ENCODE results near the gene DLL4. TPM values are rescaled to one million over a fixed set of nuclear protein-coding genes. Genes with fewer than 3 reads are reported as not detected.

DLL4 gene
- total RNA-seq, 5 donors from 2014 or later (not counting 1 experiment from before 2014, with no cell fraction given): 0.12 to 0.25 (median 0.13) TPM; not detected in 2

GRCh38 chr15:40985541-40986330, 56.6 kb downstream of the DLL4 start:
- H3K27ac Mint-ChIP-seq: no peak overlapping the region
- CTCF ChIA-PET: interaction anchor here in 1 of 2 donors (0.6 to 0.7 kb wide), 2 partner anchors 375 to 846 kb away, joined by 3 to 4 read pairs; no protein-coding TSS in a partner anchor

GRCh38 chr15:40986820-40987219, 57.7 kb downstream of the DLL4 start:
- H3K27me3 ChIP-seq (replicated peaks in 1 of 2; ENCODE audit: control insufficient read depth in 2 of 2, extremely low read depth in 1 of 2, insufficient read depth in 2 of 2, low read length in 1 of 2): no peaks in the 10 kb centered on the region
- H3K4me1 ChIP-seq (ENCODE audit: control insufficient read depth in 1 of 2, extremely low read depth in 1 of 2, insufficient read depth in 2 of 2, low read length in 2 of 2): no peaks in the 10 kb centered on the region
- Mint-ChIP-seq H3K4me1 (no peaks in the 10 kb centered on the region), H3K36me3 (peaks cover 64% of the 10 kb centered on the region), H3K27me3 (no peaks in the 10 kb centered on the region), H3K4me3 (no peak overlapping the region), H3K9me3 (no peaks in the 10 kb centered on the region), H3K27ac (no peak overlapping the region)
- peaks cover 24 to 69% of the 10 kb centered on the region in 2 donors for H3K36me3 ChIP-seq (ENCODE audit: control insufficient read depth in 2 of 2, extremely low read depth in 1 of 2, insufficient read depth in 1 of 2, low read length in 1 of 2)
- H3K9me3 ChIP-seq: no peaks in the 10 kb centered on the region
- CTCF ChIA-PET: interaction anchor here in 1 of 2 donors (0.6 kb wide), 1 partner anchor 845 kb away, joined by 3 read pairs; no protein-coding TSS in a partner anchor
- POLR2A ChIA-PET: no interaction called here
- 100% methylated on average over 1 of the region's 7 CpGs for WGBS (ENCODE audit: insufficient coverage)
- no peak overlapping the region for H3K4me3 ChIP-seq (ENCODE audit: control insufficient read depth in 1 of 2, extremely low read depth in 1 of 2, low read length in 1 of 2)
- DNase-seq (no peak), ATAC-seq (replicated peaks in 1 of 4) (no peak)
- no peak overlapping the region for H3K27ac ChIP-seq (ENCODE audit: low read length)

More at GRCh38 chr15:40985541-40986330, 56.6 kb downstream of the DLL4 start:
- Histone ChIP-seq H3K27me3 (replicated peaks in 1 of 2; ENCODE audit: control insufficient read depth in 2 of 2, extremely low read depth in 1 of 2, insufficient read depth in 2 of 2, low read length in 1 of 2) (no peaks in the 10 kb centered on the region), H3K36me3 (ENCODE audit: control insufficient read depth in 2 of 2, extremely low read depth in 1 of 2, insufficient read depth in 1 of 2, low read length in 1 of 2) (peaks cover 31 to 79% of the 10 kb centered on the region in 2 donors), H3K9me3 (no peaks in the 10 kb centered on the region), H3K4me1 (ENCODE audit: control insufficient read depth in 1 of 2, extremely low read depth in 1 of 2, insufficient read depth in 2 of 2, low read length in 2 of 2) (no peaks in the 10 kb centered on the region), H3K27ac (ENCODE audit: low read length) (no peak overlapping the region), H3K4me3 (ENCODE audit: control insufficient read depth in 1 of 2, extremely low read depth in 1 of 2, low read length in 1 of 2) (no peak overlapping the region)
- Mint-ChIP-seq H3K4me3 (no peak overlapping the region), H3K36me3 (peaks cover 67% of the 10 kb centered on the region), H3K4me1 (no peaks in the 10 kb centered on the region), H3K27me3 (no peaks in the 10 kb centered on the region), H3K9me3 (no peaks in the 10 kb centered on the region)
- WGBS (ENCODE audit: insufficient coverage): 93% methylated on average over 2 of the region's 6 CpGs
- POLR2A ChIA-PET: interaction anchor here in 1 of 2 donors (0.7 kb wide), 1 partner anchor 354 kb away, joined by 8 read pairs; no protein-coding TSS in a partner anchor
- ATAC-seq (replicated peaks in 1 of 4) (no peak), DNase-seq (no peak)

GRCh38 chr15:40988156-40988555, 59.0 kb downstream of the DLL4 start:
- Histone ChIP-seq H3K36me3 (ENCODE audit: control insufficient read depth in 2 of 2, extremely low read depth in 1 of 2, insufficient read depth in 1 of 2, low read length in 1 of 2) (peaks cover 15 to 69% of the 10 kb centered on the region in 2 donors), H3K9me3 (no peaks in the 10 kb centered on the region), H3K27me3 (replicated peaks in 1 of 2; ENCODE audit: control insufficient read depth in 2 of 2, extremely low read depth in 1 of 2, insufficient read depth in 2 of 2, low read length in 1 of 2) (no peaks in the 10 kb centered on the region), H3K4me1 (ENCODE audit: control insufficient read depth in 1 of 2, extremely low read depth in 1 of 2, insufficient read depth in 2 of 2, low read length in 2 of 2) (no peaks in the 10 kb centered on the region), H3K27ac (ENCODE audit: low read length) (no peak overlapping the region), H3K4me3 (ENCODE audit: control insufficient read depth in 1 of 2, extremely low read depth in 1 of 2, low read length in 1 of 2) (no peak overlapping the region)
- Mint-ChIP-seq H3K36me3 (peaks cover 61% of the 10 kb centered on the region), H3K4me3 (no peak overlapping the region), H3K9me3 (no peaks in the 10 kb centered on the region), H3K4me1 (no peaks in the 10 kb centered on the region), H3K27me3 (no peaks in the 10 kb centered on the region), H3K27ac (no peak overlapping the region)
- POLR2A ChIA-PET: no interaction called here
- ATAC-seq (replicated peaks in 1 of 4): no peak
- DNase-seq: no peak
- WGBS (ENCODE audit: insufficient coverage): no CpG with 5 or more reads among the region's 4 CpGs
- CTCF ChIA-PET: no interaction called here

Other genes with a start within 250 kb of the DLL4 start
- gene RAD51, start 234.2 kb upstream of the DLL4 start, total RNA-seq: 1 to 10 TPM in 4 of 5 donors, under 1 TPM in 1; 0.85 to 2.5 (median 1.2) TPM
- 10 to 100 TPM; 23.9 to 32.3 (median 26.9) TPM for gene RMDN3, start 174.1 kb upstream of the DLL4 start, total RNA-seq
- 10 to 100 TPM; 13.7 to 29.9 (median 28.4) TPM for gene GCHFR, start 165.3 kb upstream of the DLL4 start, total RNA-seq
- gene C15orf62, start 159.4 kb upstream of the DLL4 start, total RNA-seq: 1 to 10 TPM in 4 of 5 donors, under 1 TPM in 1; 0.60 to 3.2 (median 2.4) TPM
- gene ZFYVE19, start 122.3 kb upstream of the DLL4 start, total RNA-seq: 10 to 100 TPM; 20.0 to 38.9 (median 30.8) TPM
- 10 to 100 TPM; 33.1 to 47.5 (median 45.1) TPM for gene DNAJC17, start 121.9 kb upstream of the DLL4 start, total RNA-seq
- not detected for gene PPP1R14D, start 100.6 kb upstream of the DLL4 start, total RNA-seq
- gene SPINT1, start 85.3 kb upstream of the DLL4 start, total RNA-seq: 1 to 10 TPM; 1.6 to 6.6 (median 5.1) TPM
- gene RHOV, start 55.1 kb upstream of the DLL4 start, total RNA-seq: not detected
- gene VPS18, start 34.9 kb upstream of the DLL4 start, total RNA-seq: 10 to 100 TPM; 16.2 to 23.4 (median 21.3) TPM
- 1 to 10 TPM in 4 of 5 donors, under 1 TPM in 1; 0.44 to 7.5 (median 7.2) TPM for gene CHAC1, start 24.1 kb downstream of the DLL4 start, total RNA-seq
- gene INO80, start 186.9 kb downstream of the DLL4 start, total RNA-seq: 10 to 100 TPM; 31.3 to 34.7 (median 33.7) TPM

Data from T-cell (primary cell).